T-cell (primary cell): ENCODE measurements around the gene KCNIP4. TPM values are rescaled to one million over a fixed set of nuclear protein-coding genes. Genes with fewer than 3 reads are reported as not detected.

Experiments used
- ATAC-seq, 4 experiments: fragments of 200-7000 bp in 3 of 4; fragments of 150-1000 bp in 1 of 4; cut with Tn5 transposase; replicated peaks in 1 of 4; 1 replicate in 3 of 4; 2 replicates in 1 of 4; pipeline ENCODE4 v1.10.0; 2021; ENCODE audit warnings: moderate library complexity in 3 of 4, mild to moderate bottlenecking in 2 of 4, moderate number of reproducible peaks in 1 of 4
- CTCF ChIA-PET, 2 donors: fragments of 300-600 bp; sonication (Branson Sonifier 250); formaldehyde crosslinking; loops; one replicate each; lab custom pipeline; 2022; ENCODE audit warnings: antibody characterized with exemption in 2 of 2; lab: Charles Lee
- POLR2A ChIA-PET, 2 donors: fragments of 300-600 bp; sonication (Branson Sonifier 250); formaldehyde crosslinking; loops; one replicate each; lab custom pipeline; 2022; ENCODE audit warnings: antibody characterized with exemption in 2 of 2; lab: Charles Lee
- DNase-seq, 35 experiments: peaks; one replicate each; pipeline versions ENCODE4 v3.0.0 to v3.0.0-alpha.2; 2013 to 2023
- H3K27ac ChIP-seq: one replicate; pipeline ENCODE4 v1.5.1; 2013; ENCODE audit warnings: low read length
- H3K27me3 ChIP-seq, 2 experiments: replicated peaks in 1 of 2; 1 replicate in 1 of 2; 2 replicates in 1 of 2; pipeline versions ENCODE4 v1.6.1 to v1.7.0; 2013; ENCODE audit warnings: low read length in 1 of 2, mixed read lengths in 1 of 2; ENCODE audit not compliant: control insufficient read depth in 2 of 2, insufficient read depth in 2 of 2; ENCODE audit errors: extremely low read depth in 1 of 2
- H3K36me3 ChIP-seq, 2 donors: 1 replicate in 1 of 2; 2 replicates in 1 of 2; pipeline versions ENCODE4 v1.6.1 to v1.7.0; 2013; ENCODE audit warnings: low read length in 1 of 2; ENCODE audit not compliant: control insufficient read depth in 2 of 2, insufficient read depth in 1 of 2; ENCODE audit errors: extremely low read depth in 1 of 2
- H3K4me1 ChIP-seq, 2 experiments: 1 replicate in 1 of 2; 2 replicates in 1 of 2; pipeline versions ENCODE4 v1.6.1 to v1.7.0; 2013; ENCODE audit warnings: low read length in 2 of 2, mixed read lengths in 1 of 2; ENCODE audit not compliant: insufficient read depth in 2 of 2, control insufficient read depth in 1 of 2; ENCODE audit errors: extremely low read depth in 1 of 2
- H3K4me3 ChIP-seq, 2 donors: 1 replicate in 1 of 2; 2 replicates in 1 of 2; pipeline versions ENCODE4 v1.5.1 to v1.7.0; 2013; ENCODE audit warnings: mild to moderate bottlenecking in 2 of 2, low read length in 1 of 2, moderate library complexity in 1 of 2; ENCODE audit not compliant: control insufficient read depth in 1 of 2; ENCODE audit errors: extremely low read depth in 1 of 2
- H3K9me3 ChIP-seq: 2 replicates; pipeline ENCODE4 v1.7.0; 2013
- H3K27ac Mint-ChIP-seq, 2 donors: one replicate each; pipeline ENCODE4 v1.8.0; 2020 to 2021; ENCODE audit warnings: mild to moderate bottlenecking in 2 of 2, mixed read lengths in 2 of 2
- H3K27me3 Mint-ChIP-seq, 2 donors: one replicate each; pipeline ENCODE4 v1.8.0; 2021 to 2022; ENCODE audit warnings: mixed read lengths in 2 of 2
- H3K36me3 Mint-ChIP-seq: one replicate; pipeline ENCODE4 v1.8.0; 2021; ENCODE audit warnings: mixed read lengths
- H3K4me1 Mint-ChIP-seq, 3 donors: one replicate each; pipeline ENCODE4 v1.8.0; 2020 to 2022; ENCODE audit warnings: mixed read lengths in 3 of 3, mild to moderate bottlenecking in 1 of 3
- H3K4me3 Mint-ChIP-seq, 3 donors: one replicate each; pipeline ENCODE4 v1.8.0; 2020 to 2022; ENCODE audit warnings: mild to moderate bottlenecking in 3 of 3, mixed read lengths in 3 of 3, moderate library complexity in 3 of 3
- H3K9me3 Mint-ChIP-seq, 3 donors: one replicate each; pipeline ENCODE4 v1.8.0; 2020 to 2022; ENCODE audit warnings: mixed read lengths in 3 of 3
- WGBS: methylation state at CpG from one replicate; pipeline ENCODE4 v1.1.5; 2013; ENCODE audit warnings: missing lambda C conversion rate; ENCODE audit not compliant: insufficient coverage; 5-methylcytosine and 5-hydroxymethylcytosine counted together
- total RNA-seq, 35 experiments: library from RNA in 6 of 35; stranded (reverse) in 6 of 35; fragments of 120-200 nt in 1 of 35; gene quantifications; one replicate each; pipeline versions ENCODE4 v1.2.1 to v1.2.4 and lab custom pipeline; 2013 to 2026

Gene KCNIP4
- total RNA-seq, 5 donors from 2014 or later (not counting 1 experiment from before 2014, with no cell fraction given): not detected

DNA sequence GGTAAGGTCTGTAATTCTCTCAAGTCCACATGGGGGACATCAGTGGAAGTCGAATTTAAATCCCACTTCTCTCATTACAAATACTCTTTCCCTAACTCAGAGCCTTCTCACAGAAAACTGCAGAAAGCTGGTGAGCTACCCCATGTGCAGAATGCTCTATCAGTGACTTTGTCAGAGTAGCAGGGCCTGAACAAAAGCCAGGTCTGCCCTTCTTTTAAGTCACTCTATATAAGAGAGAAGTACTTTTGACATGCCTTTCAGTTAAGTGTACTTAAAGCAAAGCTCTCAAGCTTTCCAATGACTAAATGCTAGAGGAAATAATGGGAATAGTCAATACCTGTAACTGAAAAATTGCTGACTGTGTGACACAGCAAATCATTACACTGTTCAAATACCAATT lies 323.1 kb downstream of the KCNIP4 start:
- H3K27me3 Mint-ChIP-seq: no peaks in the 10 kb centered on the region
- WGBS: no CpG with 5 or more reads among the region's 1 CpG
- Histone ChIP-seq H3K4me1 (no peaks in the 10 kb centered on the region), H3K9me3 (no peaks in the 10 kb centered on the region), H3K36me3 (no peaks in the 10 kb centered on the region), H3K27ac (no peak overlapping the region), H3K4me3 (no peak overlapping the region), H3K27me3 (no peaks in the 10 kb centered on the region)
- ChIA-PET POLR2A (no interaction called here), CTCF (no interaction called here)
- ATAC-seq: no peak
- H3K27ac Mint-ChIP-seq: no peak overlapping the region
- H3K4me1 Mint-ChIP-seq: no peaks in the 10 kb centered on the region
- H3K36me3 Mint-ChIP-seq: no peaks in the 10 kb centered on the region
- DNase-seq: no peak
- H3K4me3 Mint-ChIP-seq: no peak overlapping the region
- H3K9me3 Mint-ChIP-seq: peaks cover 4 to 13% (median 5%) of the 10 kb centered on the region in 3 donors

DNA sequence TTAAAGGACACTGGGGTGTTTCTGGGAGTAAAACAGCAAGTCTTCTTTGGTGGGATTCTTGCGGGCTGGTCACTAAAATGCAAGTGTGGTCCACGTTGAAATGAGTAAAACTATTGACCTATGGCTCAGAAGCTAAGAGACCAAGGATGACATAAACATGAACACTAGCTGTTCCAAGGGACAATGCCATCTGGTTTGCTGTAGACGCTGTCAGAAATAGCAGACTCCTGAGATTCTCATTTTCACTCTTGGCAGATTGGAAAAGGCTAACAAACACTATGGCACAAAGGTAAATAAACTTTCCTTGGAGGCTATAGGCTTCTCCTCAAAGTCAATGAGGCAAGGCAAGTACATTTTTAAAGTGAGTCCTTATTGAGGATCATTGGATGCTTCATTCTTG lies 343.6 kb downstream of the KCNIP4 start:
- POLR2A ChIA-PET: no interaction called here
- H3K4me3 ChIP-seq: no peak overlapping the region
- ATAC-seq (no peak), DNase-seq (no peak)
- Mint-ChIP-seq H3K4me3 (no peak overlapping the region), H3K27ac (no peak overlapping the region), H3K9me3 (peaks cover 24 to 34% (median 33%) of the 10 kb centered on the region in 3 donors), H3K27me3 (no peaks in the 10 kb centered on the region), H3K4me1 (no peaks in the 10 kb centered on the region), H3K36me3 (no peaks in the 10 kb centered on the region)
- no peaks in the 10 kb centered on the region for H3K27me3 ChIP-seq
- H3K36me3 ChIP-seq: no peaks in the 10 kb centered on the region
- H3K4me1 ChIP-seq: no peaks in the 10 kb centered on the region
- no peak overlapping the region for H3K27ac ChIP-seq
- CTCF ChIA-PET: no interaction called here
- no peaks in the 10 kb centered on the region for H3K9me3 ChIP-seq
- WGBS: 44% methylated on average over 3 of the region's 3 CpGs

- CTCF ChIA-PET: no interaction called here
- no peaks in the 10 kb centered on the region for H3K4me1 Mint-ChIP-seq
- ATAC-seq (no peak), DNase-seq (no peak)
- peaks cover 17 to 29% (median 18%) of the 10 kb centered on the region in 3 donors for H3K9me3 Mint-ChIP-seq
- Histone ChIP-seq H3K4me1 (no peaks in the 10 kb centered on the region), H3K27me3 (no peaks in the 10 kb centered on the region), H3K36me3 (no peaks in the 10 kb centered on the region), H3K9me3 (peaks cover 2% of the 10 kb centered on the region), H3K4me3 (no peak overlapping the region), H3K27ac (no peak overlapping the region)
- no peaks in the 10 kb centered on the region for H3K27me3 Mint-ChIP-seq
- no peak overlapping the region for H3K4me3 Mint-ChIP-seq
- H3K27ac Mint-ChIP-seq: no peak overlapping the region
- 80% methylated on average over 2 of the region's 5 CpGs for WGBS
- POLR2A ChIA-PET: no interaction called here
- no peaks in the 10 kb centered on the region for H3K36me3 Mint-ChIP-seq
These were observed 352.1 kb downstream of the KCNIP4 start for GRCh38 chr4:21596521-21596920.

DNA sequence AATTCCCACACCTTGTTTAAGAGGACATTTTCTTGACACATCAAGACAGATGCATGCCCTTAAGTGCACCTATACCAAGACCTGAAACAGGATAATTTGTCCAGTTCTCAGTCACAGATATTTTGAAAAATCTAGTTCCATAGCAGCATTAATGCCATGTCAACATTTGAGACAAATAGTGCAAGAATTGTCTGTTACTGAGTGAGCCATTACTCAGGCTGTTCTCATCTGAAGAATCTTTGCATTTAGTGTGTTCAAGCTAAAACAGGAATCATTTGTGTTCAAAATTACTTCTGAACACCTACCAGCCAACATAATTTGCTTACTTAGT lies 354.9 kb downstream of the KCNIP4 start:
- Histone ChIP-seq H3K36me3 (no peaks in the 10 kb centered on the region), H3K4me1 (no peaks in the 10 kb centered on the region), H3K9me3 (peaks cover 2% of the 10 kb centered on the region), H3K27ac (no peak overlapping the region), H3K27me3 (no peaks in the 10 kb centered on the region), H3K4me3 (no peak overlapping the region)
- POLR2A ChIA-PET: no interaction called here
- Mint-ChIP-seq H3K9me3 (peaks cover 10 to 21% (median 21%) of the 10 kb centered on the region in 3 donors), H3K27me3 (no peaks in the 10 kb centered on the region), H3K4me3 (no peak overlapping the region), H3K36me3 (no peaks in the 10 kb centered on the region), H3K27ac (no peak overlapping the region), H3K4me1 (no peaks in the 10 kb centered on the region)
- DNase-seq: no peak
- CTCF ChIA-PET: no interaction called here
- no peak for ATAC-seq

DNA sequence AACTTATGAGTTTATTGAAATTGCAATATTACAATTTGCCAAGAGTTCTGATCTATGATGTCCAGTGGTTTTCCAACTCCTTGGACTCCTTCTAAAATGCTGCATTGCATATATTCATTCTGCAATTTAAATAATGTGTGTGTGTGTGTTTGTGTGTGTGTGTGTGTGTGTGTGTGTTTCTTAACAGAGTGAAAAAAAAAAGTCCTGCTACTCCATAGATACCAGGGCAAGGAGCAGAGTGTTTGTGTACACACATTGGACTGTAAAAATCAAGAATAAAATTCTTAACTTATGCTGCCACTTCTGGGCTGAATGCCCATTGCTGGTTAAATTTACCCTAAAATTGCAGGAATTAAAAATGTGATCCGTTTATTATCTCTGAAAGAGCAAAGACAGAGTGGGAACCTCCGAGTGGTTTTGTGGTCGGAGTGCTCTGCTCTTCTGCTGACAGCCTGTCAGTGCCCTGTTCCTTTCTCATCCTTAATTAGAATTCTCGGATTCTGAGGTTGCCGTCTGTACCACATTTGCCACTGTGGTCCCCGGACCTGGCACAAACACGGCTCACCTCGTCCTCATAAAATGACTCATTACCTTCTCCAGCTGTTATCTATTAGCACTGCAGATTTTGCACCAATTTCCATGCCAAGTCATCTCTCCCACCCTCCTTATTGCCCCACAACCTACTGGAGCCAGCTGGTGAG lies 355.5 kb downstream of the KCNIP4 start:
- Histone ChIP-seq H3K4me3 (no peak overlapping the region), H3K4me1 (no peaks in the 10 kb centered on the region), H3K27ac (no peak overlapping the region), H3K9me3 (peaks cover 2% of the 10 kb centered on the region), H3K27me3 (no peaks in the 10 kb centered on the region), H3K36me3 (no peaks in the 10 kb centered on the region)
- Mint-ChIP-seq H3K9me3 (peaks cover 10 to 21% (median 21%) of the 10 kb centered on the region in 3 donors), H3K4me3 (no peak overlapping the region), H3K4me1 (no peaks in the 10 kb centered on the region), H3K27ac (no peak overlapping the region), H3K27me3 (no peaks in the 10 kb centered on the region), H3K36me3 (no peaks in the 10 kb centered on the region)
- CTCF ChIA-PET: no interaction called here
- POLR2A ChIA-PET: no interaction called here
- ATAC-seq: no peak
- WGBS: 75% methylated on average over 8 of the region's 8 CpGs
- no peak for DNase-seq

- ATAC-seq (no peak), DNase-seq (no peak)
- CTCF ChIA-PET: no interaction called here
- 89% methylated on average over 1 of the region's 2 CpGs for WGBS
- peaks cover 4 to 7% (median 4%) of the 10 kb centered on the region in 3 donors for H3K9me3 Mint-ChIP-seq
- no peaks in the 10 kb centered on the region for H3K4me1 Mint-ChIP-seq
- Histone ChIP-seq H3K9me3 (no peaks in the 10 kb centered on the region), H3K4me3 (no peak overlapping the region), H3K27ac (no peak overlapping the region), H3K36me3 (no peaks in the 10 kb centered on the region), H3K4me1 (no peaks in the 10 kb centered on the region), H3K27me3 (no peaks in the 10 kb centered on the region)
- no peaks in the 10 kb centered on the region for H3K27me3 Mint-ChIP-seq
- H3K4me3 Mint-ChIP-seq: no peak overlapping the region
- H3K27ac Mint-ChIP-seq: no peak overlapping the region
- POLR2A ChIA-PET: no interaction called here
- no peaks in the 10 kb centered on the region for H3K36me3 Mint-ChIP-seq
These were observed 371.5 kb downstream of the KCNIP4 start for GRCh38 chr4:21577056-21577455.

- Histone ChIP-seq H3K4me3 (no peak overlapping the region), H3K36me3 (no peaks in the 10 kb centered on the region), H3K9me3 (no peaks in the 10 kb centered on the region), H3K27me3 (no peaks in the 10 kb centered on the region), H3K4me1 (no peaks in the 10 kb centered on the region), H3K27ac (no peak overlapping the region)
- CTCF ChIA-PET: no interaction called here
- no peak overlapping the region for H3K27ac Mint-ChIP-seq
- H3K27me3 Mint-ChIP-seq: no peaks in the 10 kb centered on the region
- no peaks in the 10 kb centered on the region for H3K36me3 Mint-ChIP-seq
- no peak for DNase-seq
- ATAC-seq: no peak
- no peaks in the 10 kb centered on the region for H3K4me1 Mint-ChIP-seq
- H3K9me3 Mint-ChIP-seq: peaks cover 0 to 8% (median 4%) of the 10 kb centered on the region in 3 donors
- H3K4me3 Mint-ChIP-seq: no peak overlapping the region
- WGBS: no CpG with 5 or more reads among the region's 3 CpGs
- POLR2A ChIA-PET: no interaction called here
These were observed 377.5 kb downstream of the KCNIP4 start for GRCh38 chr4:21571100-21571499.
